HFFc6 (cell line): Measurements from ENCODE around the gene C20orf144. TPM values are rescaled to one million over a fixed set of nuclear protein-coding genes. Genes with fewer than 3 reads are reported as not detected.
A peak's percentile ranks its signal among the peaks of the same experiment; 100 is the strongest.

ENCODE experiments used
- DNase-seq: peaks from one replicate; pipeline ENCODE4 v3.0.0-alpha.2; 2018
- H3K27ac Mint-ChIP-seq: 2 replicates; pipeline ENCODE4 v1.8.0; 2020; ENCODE audit warnings: mild to moderate bottlenecking, mixed read lengths
- H3K27me3 Mint-ChIP-seq: 2 replicates; pipeline ENCODE4 v1.8.0; 2021; ENCODE audit warnings: mild to moderate bottlenecking, moderate library complexity, mixed read lengths; ENCODE audit not compliant: insufficient read depth
- H3K36me3 Mint-ChIP-seq: 2 replicates; pipeline ENCODE4 v1.8.0; 2021; ENCODE audit warnings: low read depth, mixed read lengths
- H3K4me1 Mint-ChIP-seq: 2 replicates; pipeline ENCODE4 v1.8.0; 2020; ENCODE audit warnings: low read depth, mixed read lengths
- H3K4me3 Mint-ChIP-seq: 2 replicates; pipeline ENCODE4 v1.8.0; 2020; ENCODE audit warnings: mild to moderate bottlenecking, moderate library complexity, mixed read lengths
- H3K9me3 Mint-ChIP-seq: 2 replicates; pipeline ENCODE4 v1.8.0; 2020; ENCODE audit warnings: mild to moderate bottlenecking, mixed read lengths
- total RNA-seq, 6 experiments: library from RNA; stranded (reverse); fragmentation: NEBNext Ultra II Directional; extraction: Animal tissue kit (Norgen Biotek cat#: 25700); gene quantifications; 2 replicates in 1 of 6; 3 replicates in 5 of 6; pipeline ENCODE4 v1.2.3, GENCODE V29; 2021
- TF ChIP-seq, protein P1 (sequence below): fragments of 200-600 bp; sonication (generic); IDR thresholded peaks from 2 replicates; pipeline ENCODE4 v1.5.0; 2021; ENCODE audit warnings: antibody characterized with exemption, mild to moderate bottlenecking

Gene C20orf144
- total RNA-seq, 6 experiments from 2014 or later = 0.10 to 0.31 (median 0.23) TPM; not detected in 1

DNA sequence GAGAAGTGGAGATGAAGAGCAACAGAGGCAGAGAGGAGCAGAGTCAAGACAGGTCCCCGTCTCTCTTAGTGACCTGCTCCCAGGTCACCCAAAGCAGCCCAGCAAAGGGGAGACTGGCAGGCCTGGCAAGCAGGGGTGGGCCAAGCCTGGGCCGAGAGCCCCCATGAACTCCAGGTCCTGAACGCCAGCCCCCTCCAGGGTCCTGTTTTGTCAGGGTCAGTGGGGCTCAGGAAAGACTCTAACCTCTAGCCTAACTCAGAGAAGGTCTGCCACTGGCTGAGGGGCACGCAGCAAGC is 10.9 kb downstream of the C20orf144 start:
- Mint-ChIP-seq H3K9me3 (no peaks in the 10 kb centered on the region), H3K27me3 (peaks cover 2% of the 10 kb centered on the region; the same call in 1 of the 2 replicates), H3K4me1 (peaks cover 64% of the 10 kb centered on the region), H3K27ac (peak overlapping the region; percentile 85), H3K36me3 (0 out of 2 replicates have a peak, but pooled peaks cover 4% of the 10 kb centered on the region), H3K4me3 (peak overlapping the region; percentile 95)
- TF ChIP-seq, protein P1, sequence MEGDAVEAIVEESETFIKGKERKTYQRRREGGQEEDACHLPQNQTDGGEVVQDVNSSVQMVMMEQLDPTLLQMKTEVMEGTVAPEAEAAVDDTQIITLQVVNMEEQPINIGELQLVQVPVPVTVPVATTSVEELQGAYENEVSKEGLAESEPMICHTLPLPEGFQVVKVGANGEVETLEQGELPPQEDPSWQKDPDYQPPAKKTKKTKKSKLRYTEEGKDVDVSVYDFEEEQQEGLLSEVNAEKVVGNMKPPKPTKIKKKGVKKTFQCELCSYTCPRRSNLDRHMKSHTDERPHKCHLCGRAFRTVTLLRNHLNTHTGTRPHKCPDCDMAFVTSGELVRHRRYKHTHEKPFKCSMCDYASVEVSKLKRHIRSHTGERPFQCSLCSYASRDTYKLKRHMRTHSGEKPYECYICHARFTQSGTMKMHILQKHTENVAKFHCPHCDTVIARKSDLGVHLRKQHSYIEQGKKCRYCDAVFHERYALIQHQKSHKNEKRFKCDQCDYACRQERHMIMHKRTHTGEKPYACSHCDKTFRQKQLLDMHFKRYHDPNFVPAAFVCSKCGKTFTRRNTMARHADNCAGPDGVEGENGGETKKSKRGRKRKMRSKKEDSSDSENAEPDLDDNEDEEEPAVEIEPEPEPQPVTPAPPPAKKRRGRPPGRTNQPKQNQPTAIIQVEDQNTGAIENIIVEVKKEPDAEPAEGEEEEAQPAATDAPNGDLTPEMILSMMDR = no peak
- DNase-seq = no peak

DNA sequence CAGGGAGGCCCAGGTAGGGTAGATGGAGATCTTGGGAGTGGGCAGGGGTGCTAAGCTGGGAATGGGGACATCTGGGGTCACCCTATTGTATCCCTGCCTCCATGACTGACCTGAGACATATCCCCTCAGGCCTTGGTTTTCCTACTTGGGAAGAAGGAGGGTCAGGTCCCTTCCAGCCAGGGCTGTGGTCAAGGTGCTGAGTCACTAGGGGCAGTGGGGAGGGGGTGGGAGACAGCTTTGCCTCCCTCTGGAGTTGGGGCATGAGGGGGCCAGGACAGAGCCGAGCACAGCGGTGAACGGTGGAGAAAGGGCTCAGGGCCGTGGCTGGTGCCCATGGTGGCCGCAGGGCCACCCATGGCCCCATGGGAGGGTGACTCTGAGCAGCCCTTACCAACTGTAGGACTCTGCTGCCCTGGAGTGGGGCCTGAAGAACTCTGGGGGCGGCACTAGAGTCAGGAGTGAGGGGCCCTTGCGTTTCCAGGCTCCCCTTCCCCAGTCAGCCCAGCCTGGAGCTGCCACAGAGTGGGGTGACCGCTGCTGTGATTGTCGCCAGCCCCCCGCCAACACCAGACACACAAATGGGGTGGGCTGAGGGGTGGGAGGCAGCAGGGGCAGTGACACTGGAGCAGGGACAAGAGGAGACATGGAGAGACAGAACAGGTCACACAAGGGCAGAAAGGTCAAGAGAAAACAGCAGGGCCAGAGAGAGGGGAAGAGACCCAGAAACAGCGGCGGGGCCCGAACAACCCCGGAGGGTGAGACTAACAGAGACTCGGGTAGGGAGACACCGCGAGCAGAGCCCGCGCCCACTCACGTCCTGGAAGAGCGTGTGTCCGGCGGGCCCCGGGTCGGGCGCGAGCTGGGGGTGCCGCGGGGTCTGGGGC is 11.5 kb downstream of the C20orf144 start:
- TF ChIP-seq, protein P1 = no peak
- H3K36me3 Mint-ChIP-seq = 0 out of 2 replicates have a peak, but pooled peaks cover 4% of the 10 kb centered on the region
- H3K27ac Mint-ChIP-seq = peak overlapping the region; percentile 85
- peaks cover 58% of the 10 kb centered on the region for H3K4me1 Mint-ChIP-seq
- no peak for DNase-seq
- no peaks in the 10 kb centered on the region for H3K9me3 Mint-ChIP-seq
- peaks cover 2% of the 10 kb centered on the region; the same call in 1 of the 2 replicates for H3K27me3 Mint-ChIP-seq
- H3K4me3 Mint-ChIP-seq = peak overlapping the region; percentile 95

DNA sequence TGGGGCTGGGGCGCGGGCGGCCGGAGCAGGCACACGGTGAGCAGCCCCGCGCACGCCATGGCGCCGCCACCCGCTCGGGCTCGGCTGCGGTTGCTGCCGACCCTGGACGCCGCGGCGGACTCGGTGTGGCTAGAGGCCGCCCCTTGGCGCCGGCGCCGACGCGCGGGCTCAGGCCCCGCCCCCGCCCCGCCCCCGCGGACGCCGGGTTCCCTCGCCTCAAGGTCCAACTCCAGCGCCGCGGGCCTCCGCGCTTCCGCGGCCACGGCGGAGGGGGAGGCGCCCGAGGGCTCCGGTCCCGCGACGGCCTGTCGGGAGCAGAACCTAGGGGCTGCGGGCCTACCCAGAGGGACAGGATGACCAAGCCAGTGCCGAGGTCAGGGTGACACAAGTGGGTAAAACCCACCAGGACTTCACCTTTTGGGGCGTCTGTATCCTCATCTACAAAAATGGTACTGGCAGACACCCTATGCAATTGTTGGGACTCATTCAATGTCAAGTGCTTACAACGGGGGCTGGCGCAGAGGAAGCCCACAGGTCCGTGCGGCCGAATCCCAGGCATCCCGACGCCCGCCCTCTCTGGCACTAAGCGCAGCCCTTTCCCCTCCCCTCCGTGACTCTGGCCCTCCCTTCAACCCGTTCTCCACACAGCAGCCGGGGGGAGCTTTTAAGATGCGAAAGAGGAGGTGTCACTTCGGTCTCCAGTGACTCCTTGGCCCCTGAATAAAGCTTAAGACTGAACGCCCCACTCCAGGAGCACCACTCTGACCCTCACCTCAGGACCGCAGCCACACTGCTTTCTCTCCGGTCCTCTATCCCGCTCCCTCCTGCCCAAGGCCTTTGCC is 12.4 kb downstream of the C20orf144 start, which contains the start of gene NECAB3:
Gene NECAB3 (minus strand): TSS at position 135 of the 842 bp plus-strand sequence. CDS start 76 bp downstream, at position 59.
- H3K9me3 Mint-ChIP-seq = no peaks in the 10 kb centered on the region
- peak; percentile 51 for DNase-seq
- TF ChIP-seq, protein P1 = no peak
- peaks cover 56% of the 10 kb centered on the region for H3K4me1 Mint-ChIP-seq
- H3K4me3 Mint-ChIP-seq = peak within 1 kb of the TSS; percentile 95
- peaks cover 2% of the 10 kb centered on the region; the same call in 1 of the 2 replicates for H3K27me3 Mint-ChIP-seq
- H3K36me3 Mint-ChIP-seq = 0 out of 2 replicates have a peak, but pooled peaks cover 4% of the 10 kb centered on the region
- peak within 1 kb of the TSS; percentile 85 for H3K27ac Mint-ChIP-seq

DNA sequence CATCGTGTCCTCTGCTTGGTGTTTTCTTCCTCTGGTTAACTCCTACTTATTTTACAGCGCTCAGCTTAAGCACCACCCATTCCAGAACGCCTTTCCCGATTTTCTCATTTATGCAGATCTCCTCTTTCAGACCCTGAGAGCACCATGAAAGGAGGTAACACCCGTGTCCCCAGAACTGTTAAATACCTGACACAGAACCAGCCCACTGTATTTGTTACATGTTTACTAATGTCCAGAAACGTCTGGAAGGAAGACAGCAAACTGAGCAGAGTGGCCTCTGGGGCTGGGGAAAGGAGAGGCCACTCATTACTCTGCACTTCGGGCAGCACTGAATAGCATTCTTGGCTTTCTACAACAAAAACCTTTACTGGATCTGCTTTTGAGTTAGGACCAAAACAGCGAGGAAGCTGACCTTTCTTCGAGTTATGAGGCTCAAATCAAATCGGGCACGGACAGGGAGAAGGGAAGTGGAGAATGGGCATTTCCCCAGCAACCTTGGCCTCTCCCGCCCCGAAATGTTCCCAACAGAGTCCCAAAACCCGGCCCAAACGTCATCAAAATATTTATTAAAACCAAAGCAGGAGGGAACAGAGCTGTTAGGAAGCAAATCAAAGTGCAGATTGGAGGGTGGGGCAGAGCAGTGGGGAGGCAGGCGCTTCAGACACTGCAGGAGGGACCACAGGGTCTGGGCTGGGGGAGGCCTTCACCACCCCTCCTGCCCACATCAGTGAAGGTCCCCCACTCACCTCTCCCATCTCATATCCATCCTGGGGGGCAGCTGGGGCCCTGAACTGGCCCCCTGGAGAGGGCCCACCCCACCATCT is 13.2 kb downstream of the C20orf144 start:
- 0 out of 2 replicates have a peak, but pooled peaks cover 4% of the 10 kb centered on the region for H3K36me3 Mint-ChIP-seq
- peaks cover 2% of the 10 kb centered on the region; the same call in 1 of the 2 replicates for H3K27me3 Mint-ChIP-seq
- peak overlapping the region; percentile 83 for H3K27ac Mint-ChIP-seq
- H3K9me3 Mint-ChIP-seq = no peaks in the 10 kb centered on the region
- peak overlapping the region; percentile 81 for H3K4me3 Mint-ChIP-seq
- peaks cover 47% of the 10 kb centered on the region for H3K4me1 Mint-ChIP-seq
- DNase-seq = no peak
- TF ChIP-seq, protein P1 = no peak

DNA sequence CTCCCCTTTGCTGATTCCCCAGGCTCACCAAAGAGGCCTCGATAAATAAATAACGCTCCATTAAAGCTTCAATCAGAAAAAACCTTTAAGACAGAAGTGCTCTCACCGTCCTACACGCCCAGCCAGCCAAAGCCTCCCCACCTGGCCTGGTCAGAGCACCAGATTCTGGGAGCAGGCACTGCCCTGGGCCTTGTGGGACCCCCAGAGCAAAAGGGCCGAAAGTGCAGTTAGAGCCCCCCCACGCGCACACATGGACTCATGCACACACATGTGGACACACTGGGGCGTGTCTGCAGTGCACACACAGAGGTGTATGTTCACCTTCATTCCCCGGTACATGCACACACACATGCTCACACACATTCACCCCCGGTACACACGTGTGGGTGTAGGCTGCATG is 14.0 kb downstream of the C20orf144 start:
- Mint-ChIP-seq H3K4me1 (peaks cover 47% of the 10 kb centered on the region), H3K27me3 (peaks cover 2% of the 10 kb centered on the region; the same call in 1 of the 2 replicates), H3K9me3 (no peaks in the 10 kb centered on the region), H3K4me3 (peak overlapping the region; percentile 13; the same call in 1 of the 2 replicates), H3K36me3 (0 out of 2 replicates have a peak, but pooled peaks cover 4% of the 10 kb centered on the region), H3K27ac (peak overlapping the region; percentile 83; the same call in 1 of the 2 replicates)
- TF ChIP-seq, protein P1 = no peak
- no peak for DNase-seq
